ENCODE measurements around the gene TPP1. TPM values are rescaled to one million over a fixed set of nuclear protein-coding genes. Genes with fewer than 3 reads are reported as not detected.
A peak's percentile ranks its signal among the peaks of the same experiment; 100 is the strongest.

The TPP1 gene
- total RNA-seq, 1 donor from 2014 or later = 15.7 TPM

DNA sequence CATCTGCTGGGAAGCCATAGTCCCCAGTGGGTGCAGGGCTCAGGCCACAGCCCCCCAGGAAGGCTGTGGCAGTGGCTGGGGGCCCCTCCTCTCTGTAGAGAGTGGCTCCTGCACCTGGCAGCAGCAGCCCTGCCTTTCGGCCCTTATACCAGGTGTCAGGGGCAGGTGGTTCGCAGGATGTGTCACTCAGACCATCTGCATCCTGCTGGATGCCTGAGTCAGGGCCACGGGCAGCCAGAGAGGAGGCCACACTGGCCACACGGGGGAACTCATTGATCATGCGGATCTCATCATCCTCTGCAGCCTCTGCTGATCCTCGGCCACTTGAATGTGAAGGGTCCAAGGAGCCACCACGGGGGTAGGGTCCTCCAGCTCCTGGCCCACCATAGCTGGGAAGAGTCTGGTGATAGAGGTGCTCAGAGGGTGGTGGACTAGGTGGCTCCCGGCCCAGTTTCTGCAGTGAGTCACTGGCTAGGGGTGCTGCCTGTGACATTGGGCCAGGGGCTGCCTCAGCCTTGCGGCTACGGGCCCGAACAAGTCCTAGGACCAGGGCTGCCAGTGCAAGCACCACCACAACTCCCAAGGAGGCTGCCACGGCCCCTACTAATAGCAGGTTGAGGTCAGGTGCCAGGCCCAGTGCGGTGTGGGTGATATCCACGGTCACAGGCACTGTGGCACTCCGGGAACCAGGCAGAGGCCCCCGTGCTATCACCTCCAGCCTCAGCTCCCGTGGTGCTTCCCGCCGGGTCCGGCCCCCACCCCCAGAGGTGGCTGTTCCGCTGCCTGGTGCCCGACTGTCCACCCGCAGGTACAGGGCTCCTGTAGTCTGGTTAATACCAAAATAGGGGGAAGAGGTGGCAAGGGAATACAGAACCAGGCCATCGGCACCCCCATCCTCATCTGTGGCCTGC is 3.3 kb upstream of the TPP1 start:
- no peak overlapping the region for H3K9ac ChIP-seq (ENCODE audit: low read depth in 1 of 3, low read length in 3 of 3)
- peaks cover 11 to 19% (median 15%) of the 10 kb centered on the region in 3 donors for H3K36me3 ChIP-seq (ENCODE audit: control insufficient read depth in 3 of 3, insufficient read depth in 3 of 3, low read length in 3 of 3)

GRCh38 chr11:6621711-6622211 is 2.5 kb upstream of the TPP1 start:
- no peaks in the 10 kb centered on the region for H3K9me3 ChIP-seq (ENCODE audit: control insufficient read depth in 3 of 3, low read length in 3 of 3)
- H3K36me3 ChIP-seq (ENCODE audit: control insufficient read depth in 3 of 3, insufficient read depth in 3 of 3, low read length in 3 of 3) = peaks cover 13 to 17% (median 14%) of the 10 kb centered on the region in 3 donors
- peaks cover 16 to 26% (median 23%) of the 10 kb centered on the region in 3 donors for H3K4me1 ChIP-seq (ENCODE audit: control insufficient read depth in 3 of 3, insufficient read depth in 3 of 3, low read length in 3 of 3)
- no peaks in the 10 kb centered on the region for H3K27me3 ChIP-seq (ENCODE audit: control insufficient read depth in 3 of 3, insufficient read depth in 3 of 3, low read length in 3 of 3)
- H3K4me3 ChIP-seq (ENCODE audit: low read length in 3 of 3) = no peak overlapping the region
- no peak overlapping the region for H3K27ac ChIP-seq (ENCODE audit: low read depth, low read length)
- no peak overlapping the region for H3K9ac ChIP-seq (ENCODE audit: low read depth in 1 of 3, low read length in 3 of 3)

More for the DNA sequence above, 3.3 kb upstream of the TPP1 start:
- Histone ChIP-seq H3K4me1 (ENCODE audit: control insufficient read depth in 3 of 3, insufficient read depth in 3 of 3, low read length in 3 of 3) (peaks cover 16 to 25% (median 21%) of the 10 kb centered on the region in 3 donors), H3K4me3 (ENCODE audit: low read length in 3 of 3) (no peak overlapping the region), H3K27me3 (ENCODE audit: control insufficient read depth in 3 of 3, insufficient read depth in 3 of 3, low read length in 3 of 3) (no peaks in the 10 kb centered on the region), H3K27ac (ENCODE audit: low read depth, low read length) (no peak overlapping the region), H3K9me3 (ENCODE audit: control insufficient read depth in 3 of 3, low read length in 3 of 3) (no peaks in the 10 kb centered on the region)

- Histone ChIP-seq H3K27ac (ENCODE audit: low read depth, low read length) (no peak overlapping the region), H3K4me3 (ENCODE audit: low read length in 3 of 3) (no peak overlapping the region), H3K4me1 (ENCODE audit: control insufficient read depth in 3 of 3, insufficient read depth in 3 of 3, low read length in 3 of 3) (peaks cover 16 to 26% (median 23%) of the 10 kb centered on the region in 3 donors), H3K9me3 (ENCODE audit: control insufficient read depth in 3 of 3, low read length in 3 of 3) (no peaks in the 10 kb centered on the region), H3K36me3 (ENCODE audit: control insufficient read depth in 3 of 3, insufficient read depth in 3 of 3, low read length in 3 of 3) (peaks cover 17 to 23% (median 18%) of the 10 kb centered on the region in 3 donors), H3K9ac (ENCODE audit: low read depth in 1 of 3, low read length in 3 of 3) (no peak overlapping the region), H3K27me3 (ENCODE audit: control insufficient read depth in 3 of 3, insufficient read depth in 3 of 3, low read length in 3 of 3) (no peaks in the 10 kb centered on the region)
Observed at GRCh38 chr11:6620636-6621035, 1.4 kb upstream of the TPP1 start.

DNA sequence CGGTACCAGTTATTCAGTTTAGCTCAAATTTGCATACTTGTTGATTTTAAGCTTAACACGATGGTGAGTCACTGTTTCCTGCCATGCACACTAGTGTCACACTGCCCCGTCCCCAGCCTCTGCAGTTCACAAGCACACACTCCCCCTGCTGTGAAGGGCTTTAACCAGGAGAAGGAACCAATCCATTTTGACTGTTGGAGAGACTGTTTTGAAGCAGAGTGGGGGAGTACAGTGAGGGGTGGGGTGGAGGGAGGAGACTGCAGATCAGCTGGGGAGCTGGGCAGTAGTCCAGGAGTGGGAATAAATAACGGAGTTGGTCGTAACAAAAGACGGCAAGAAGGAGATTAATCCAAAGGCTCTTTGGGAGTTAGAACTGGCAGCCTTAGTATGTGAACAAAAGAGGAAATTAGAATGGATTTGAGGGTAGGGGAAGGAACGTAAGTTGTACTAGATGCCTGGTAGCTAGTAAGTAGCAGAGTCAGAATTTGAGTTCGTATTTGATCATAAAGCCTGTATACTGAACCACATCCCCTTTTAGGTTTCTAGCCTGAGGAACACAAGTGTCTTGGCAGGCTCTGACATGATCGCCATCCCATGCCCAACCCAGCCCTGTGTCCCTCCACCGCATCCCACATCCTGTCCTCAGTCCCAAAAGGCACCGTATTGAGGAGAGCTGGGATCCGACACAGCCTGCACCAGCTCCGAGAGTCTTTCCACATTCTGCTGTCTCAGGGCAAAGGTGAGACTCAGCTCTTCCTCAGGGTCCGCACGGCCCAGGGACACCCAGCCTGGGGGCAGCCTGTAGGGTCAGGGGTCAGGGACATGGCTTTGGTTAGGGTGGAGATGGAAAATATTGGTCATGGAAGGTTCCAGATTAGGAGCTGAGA is 862 bp downstream of the TPP1 start:
- Histone ChIP-seq H3K27me3 (ENCODE audit: control insufficient read depth in 3 of 3, insufficient read depth in 3 of 3, low read length in 3 of 3) (no peaks in the 10 kb centered on the region), H3K27ac (ENCODE audit: low read depth, low read length) (peak overlapping the region; percentile 91), H3K4me3 (ENCODE audit: low read length in 3 of 3) (peak overlapping the region; percentile 91 to 100 (median 99)), H3K36me3 (ENCODE audit: control insufficient read depth in 3 of 3, insufficient read depth in 3 of 3, low read length in 3 of 3) (peaks cover 30 to 34% (median 33%) of the 10 kb centered on the region in 3 donors), H3K4me1 (ENCODE audit: control insufficient read depth in 3 of 3, insufficient read depth in 3 of 3, low read length in 3 of 3) (peaks cover 17 to 26% (median 23%) of the 10 kb centered on the region in 3 donors), H3K9ac (ENCODE audit: low read depth in 1 of 3, low read length in 3 of 3) (peak overlapping the region; percentile 91 to 98 (median 96)), H3K9me3 (ENCODE audit: control insufficient read depth in 3 of 3, low read length in 3 of 3) (no peaks in the 10 kb centered on the region)

GRCh38 chr11:6617315-6617781 is 1.9 kb downstream of the TPP1 start:
- H3K9ac ChIP-seq (ENCODE audit: low read depth in 1 of 3, low read length in 3 of 3) = peak overlapping the region in 1 of 3 donors; percentile 25
- no peaks in the 10 kb centered on the region for H3K27me3 ChIP-seq (ENCODE audit: control insufficient read depth in 3 of 3, insufficient read depth in 3 of 3, low read length in 3 of 3)
- no peak overlapping the region for H3K27ac ChIP-seq (ENCODE audit: low read depth, low read length)
- H3K9me3 ChIP-seq (ENCODE audit: control insufficient read depth in 3 of 3, low read length in 3 of 3) = no peaks in the 10 kb centered on the region
- peak overlapping the region in 2 of 3 donors; percentile 13 to 99 for H3K4me3 ChIP-seq (ENCODE audit: low read length in 3 of 3)
- peaks cover 30 to 34% (median 33%) of the 10 kb centered on the region in 3 donors for H3K36me3 ChIP-seq (ENCODE audit: control insufficient read depth in 3 of 3, insufficient read depth in 3 of 3, low read length in 3 of 3)
- H3K4me1 ChIP-seq (ENCODE audit: control insufficient read depth in 3 of 3, insufficient read depth in 3 of 3, low read length in 3 of 3) = peaks cover 25 to 35% (median 32%) of the 10 kb centered on the region in 3 donors

GRCh38 chr11:6616596-6617250 is 2.5 kb downstream of the TPP1 start:
- H3K27ac ChIP-seq (ENCODE audit: low read depth, low read length) = no peak overlapping the region
- H3K27me3 ChIP-seq (ENCODE audit: control insufficient read depth in 3 of 3, insufficient read depth in 3 of 3, low read length in 3 of 3) = no peaks in the 10 kb centered on the region
- no peak overlapping the region for H3K9ac ChIP-seq (ENCODE audit: low read depth in 1 of 3, low read length in 3 of 3)
- H3K9me3 ChIP-seq (ENCODE audit: control insufficient read depth in 3 of 3, low read length in 3 of 3) = no peaks in the 10 kb centered on the region
- H3K36me3 ChIP-seq (ENCODE audit: control insufficient read depth in 3 of 3, insufficient read depth in 3 of 3, low read length in 3 of 3) = peaks cover 30 to 34% (median 33%) of the 10 kb centered on the region in 3 donors
- H3K4me3 ChIP-seq (ENCODE audit: low read length in 3 of 3) = no peak overlapping the region
- peaks cover 26 to 35% (median 35%) of the 10 kb centered on the region in 3 donors for H3K4me1 ChIP-seq (ENCODE audit: control insufficient read depth in 3 of 3, insufficient read depth in 3 of 3, low read length in 3 of 3)

DNA sequence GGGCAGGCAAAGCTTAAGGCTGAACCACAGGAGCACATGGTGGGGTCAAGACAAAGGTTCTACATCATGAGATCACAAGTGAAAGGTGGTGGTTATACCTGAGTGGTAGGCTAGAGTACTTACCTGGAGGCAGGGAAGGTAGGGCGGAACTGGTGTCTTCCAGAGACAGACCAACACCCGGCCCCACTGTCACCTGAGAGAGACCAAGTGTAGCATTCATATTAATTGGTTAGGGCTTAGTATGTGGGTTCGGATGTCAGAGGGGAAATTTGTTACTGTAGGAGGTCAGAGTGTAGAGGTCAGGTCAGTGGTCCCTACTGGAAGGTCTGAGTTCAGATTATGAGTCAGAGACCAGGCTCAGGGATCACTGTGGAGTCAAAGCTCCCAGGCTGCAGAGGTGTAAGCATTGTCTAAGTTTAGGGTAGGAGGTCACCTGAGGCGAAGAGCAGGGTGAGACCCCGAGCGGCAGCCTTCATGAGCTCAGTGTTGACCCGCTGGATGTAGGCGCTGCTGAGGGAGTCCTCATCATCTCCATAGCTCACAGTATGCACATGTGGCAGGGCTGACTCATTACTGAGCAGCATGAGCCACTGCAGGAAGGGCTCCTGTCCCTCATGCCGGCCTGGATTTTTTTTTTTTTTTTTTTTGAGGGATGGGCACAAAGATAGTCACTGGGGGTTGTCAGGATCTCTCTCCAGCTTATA is 3.2 kb downstream of the TPP1 start:
- H3K36me3 ChIP-seq (ENCODE audit: control insufficient read depth in 3 of 3, insufficient read depth in 3 of 3, low read length in 3 of 3) = peaks cover 34 to 38% (median 37%) of the 10 kb centered on the region in 3 donors
- no peaks in the 10 kb centered on the region for H3K27me3 ChIP-seq (ENCODE audit: control insufficient read depth in 3 of 3, insufficient read depth in 3 of 3, low read length in 3 of 3)
- no peak overlapping the region for H3K27ac ChIP-seq (ENCODE audit: low read depth, low read length)
- H3K9me3 ChIP-seq (ENCODE audit: control insufficient read depth in 3 of 3, low read length in 3 of 3) = no peaks in the 10 kb centered on the region
- peaks cover 33 to 41% (median 41%) of the 10 kb centered on the region in 3 donors for H3K4me1 ChIP-seq (ENCODE audit: control insufficient read depth in 3 of 3, insufficient read depth in 3 of 3, low read length in 3 of 3)
- H3K4me3 ChIP-seq (ENCODE audit: low read length in 3 of 3) = no peak overlapping the region
- H3K9ac ChIP-seq (ENCODE audit: low read depth in 1 of 3, low read length in 3 of 3) = peak overlapping the region in 1 of 3 donors; percentile 47

DNA sequence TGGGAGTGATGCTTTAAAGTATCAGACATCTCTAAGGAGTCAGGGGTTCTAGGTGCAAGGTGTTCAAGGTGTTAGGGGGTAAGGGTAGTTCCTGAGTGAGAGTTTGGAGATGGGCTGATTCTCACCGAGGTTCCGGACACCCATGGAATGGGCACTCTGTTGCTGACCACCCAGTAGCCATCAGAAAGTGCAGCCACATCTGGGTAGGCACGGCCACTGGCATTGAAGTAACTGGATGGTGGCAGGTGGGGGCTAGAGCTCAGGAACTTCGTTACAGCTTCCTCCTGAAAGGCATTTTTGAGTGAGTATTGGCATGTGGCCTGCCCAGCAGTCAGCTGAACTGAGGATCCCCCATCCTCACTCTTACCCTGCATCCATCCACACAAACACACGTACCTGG is 4.2 kb downstream of the TPP1 start:
- H3K9me3 ChIP-seq (ENCODE audit: control insufficient read depth in 3 of 3, low read length in 3 of 3) = no peaks in the 10 kb centered on the region
- no peak overlapping the region for H3K9ac ChIP-seq (ENCODE audit: low read depth in 1 of 3, low read length in 3 of 3)
- H3K4me1 ChIP-seq (ENCODE audit: control insufficient read depth in 3 of 3, insufficient read depth in 3 of 3, low read length in 3 of 3) = peaks cover 38 to 46% (median 41%) of the 10 kb centered on the region in 3 donors
- H3K4me3 ChIP-seq (ENCODE audit: low read length in 3 of 3) = no peak overlapping the region
- H3K36me3 ChIP-seq (ENCODE audit: control insufficient read depth in 3 of 3, insufficient read depth in 3 of 3, low read length in 3 of 3) = peaks cover 44 to 48% (median 47%) of the 10 kb centered on the region in 3 donors
- no peak overlapping the region for H3K27ac ChIP-seq (ENCODE audit: low read depth, low read length)
- H3K27me3 ChIP-seq (ENCODE audit: control insufficient read depth in 3 of 3, insufficient read depth in 3 of 3, low read length in 3 of 3) = no peaks in the 10 kb centered on the region

DNA sequence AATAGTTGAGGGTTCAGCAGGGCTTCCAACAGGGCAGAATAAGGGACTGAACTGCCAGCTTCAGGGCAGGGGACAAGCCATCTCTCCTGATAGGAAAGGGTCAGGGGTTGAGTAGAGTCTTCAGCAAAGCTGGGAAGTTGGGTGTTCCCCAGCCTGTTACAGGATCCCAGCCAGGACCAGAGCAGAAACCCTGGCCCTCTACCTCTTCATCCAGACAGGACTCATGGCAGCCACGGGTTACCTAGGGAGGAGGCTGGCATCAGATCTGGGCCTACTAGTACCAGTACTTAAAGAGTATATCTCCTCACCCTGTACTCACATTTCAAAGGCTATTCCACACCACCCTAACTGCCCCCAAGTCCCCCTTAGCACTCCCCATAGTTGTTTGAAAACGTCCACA is 4.8 kb downstream of the TPP1 start:
- no peak overlapping the region for H3K4me3 ChIP-seq (ENCODE audit: low read length in 3 of 3)
- H3K27ac ChIP-seq (ENCODE audit: low read depth, low read length) = no peak overlapping the region
- no peaks in the 10 kb centered on the region for H3K9me3 ChIP-seq (ENCODE audit: control insufficient read depth in 3 of 3, low read length in 3 of 3)
- peaks cover 50 to 54% (median 53%) of the 10 kb centered on the region in 3 donors for H3K36me3 ChIP-seq (ENCODE audit: control insufficient read depth in 3 of 3, insufficient read depth in 3 of 3, low read length in 3 of 3)
- H3K27me3 ChIP-seq (ENCODE audit: control insufficient read depth in 3 of 3, insufficient read depth in 3 of 3, low read length in 3 of 3) = no peaks in the 10 kb centered on the region
- no peak overlapping the region for H3K9ac ChIP-seq (ENCODE audit: low read depth in 1 of 3, low read length in 3 of 3)
- peaks cover 35 to 51% (median 38%) of the 10 kb centered on the region in 3 donors for H3K4me1 ChIP-seq (ENCODE audit: control insufficient read depth in 3 of 3, insufficient read depth in 3 of 3, low read length in 3 of 3)
